Endodermal cell (in vitro differentiated cells): ENCODE data around the gene CFAP44. TPM values are rescaled to one million over a fixed set of nuclear protein-coding genes. Genes with fewer than 3 reads are reported as not detected.

Source experiments
- DNase-seq: peaks from one replicate; pipeline ENCODE4 v3.0.0-alpha.2; 2017
- H3K27ac ChIP-seq: 2 replicates; pipeline ENCODE4 v1.5.1; 2013; ENCODE audit warnings: mild to moderate bottlenecking, low read depth, low read length, moderate library complexity
- H3K27me3 ChIP-seq: 2 replicates; pipeline ENCODE4 v1.6.1; 2013; ENCODE audit warnings: mild to moderate bottlenecking, low read length, moderate library complexity; ENCODE audit not compliant: insufficient read depth, control insufficient read depth, poor library complexity, severe bottlenecking
- H3K36me3 ChIP-seq: 2 replicates; pipeline ENCODE4 v1.7.0; 2013; ENCODE audit warnings: mild to moderate bottlenecking, low read length, moderate library complexity; ENCODE audit not compliant: control insufficient read depth, insufficient read depth
- H3K4me1 ChIP-seq: one replicate; pipeline ENCODE4 v1.7.0; 2013; ENCODE audit warnings: low read length; ENCODE audit not compliant: control insufficient read depth, insufficient read depth
- H3K4me3 ChIP-seq: 2 replicates; pipeline ENCODE4 v1.5.1; 2013; ENCODE audit warnings: mild to moderate bottlenecking, low read length, moderate library complexity
- H3K9ac ChIP-seq: 2 replicates; pipeline ENCODE4 v1.6.1; 2013; ENCODE audit warnings: mild to moderate bottlenecking, low read length, moderate library complexity; ENCODE audit not compliant: poor library complexity, severe bottlenecking; ENCODE audit errors: extremely low read depth
- H3K9me3 ChIP-seq: 2 replicates; pipeline ENCODE4 v1.6.1; 2013; ENCODE audit warnings: mild to moderate bottlenecking, low read length, moderate library complexity; ENCODE audit not compliant: control insufficient read depth
- H3K27ac Mint-ChIP-seq: 2 replicates; pipeline ENCODE4 v1.8.0; 2020; ENCODE audit warnings: mixed read lengths
- H3K27me3 Mint-ChIP-seq: 2 replicates; pipeline ENCODE4 v1.8.0; 2021; ENCODE audit warnings: mild to moderate bottlenecking, mixed read lengths; ENCODE audit not compliant: insufficient read depth
- H3K36me3 Mint-ChIP-seq: 2 replicates; pipeline ENCODE4 v1.8.0; 2020; ENCODE audit warnings: low read depth, mixed read lengths
- H3K4me1 Mint-ChIP-seq: 2 replicates; pipeline ENCODE4 v1.8.0; 2020; ENCODE audit warnings: mixed read lengths
- H3K4me3 Mint-ChIP-seq: 2 replicates; pipeline ENCODE4 v1.8.0; 2020; ENCODE audit warnings: mild to moderate bottlenecking, moderate library complexity, mixed read lengths
- H3K9me3 Mint-ChIP-seq: 2 replicates; pipeline ENCODE4 v1.8.0; 2020; ENCODE audit warnings: mild to moderate bottlenecking, mixed read lengths
- CTCF ChIP-seq: fragments of 200-600 bp; sonication (generic); conservative IDR thresholded peaks from 2 replicates; pipeline ENCODE4 v1.5.0; 2021; ENCODE audit warnings: antibody characterized with exemption, mild to moderate bottlenecking
- WGBS, 2 experiments: methylation state at CpG; one replicate each; pipeline versions ENCODE4 v1.1.5 to v1.1.7; 2013; ENCODE audit warnings: missing lambda C conversion rate in 2 of 2, mixed read lengths in 1 of 2; ENCODE audit not compliant: insufficient coverage in 1 of 2, insufficient read length in 1 of 2; 5-methylcytosine and 5-hydroxymethylcytosine counted together
- total RNA-seq, 2 donors: library from RNA; stranded (reverse); fragmentation: NEBNext Ultra II Directional in 1 of 2; extraction: Animal tissue kit (Norgen Biotek cat#: 25700) in 1 of 2; gene quantifications; 2 replicates in 1 of 2; 3 replicates in 1 of 2; pipeline ENCODE4 v1.2.1, GENCODE V29; 2021

Gene CFAP44
- total RNA-seq, 2 donors from 2014 or later: 1.7 to 3.1 TPM

GRCh38 chr3:113436809-113437208 is 4.5 kb downstream of the CFAP44 start:
- Histone ChIP-seq H3K4me1 (no peaks in the 10 kb centered on the region), H3K27me3 (no peaks in the 10 kb centered on the region), H3K9ac (no peak overlapping the region), H3K27ac (no peak overlapping the region), H3K9me3 (no peaks in the 10 kb centered on the region), H3K36me3 (no peaks in the 10 kb centered on the region), H3K4me3 (no peak overlapping the region)
- no peak for DNase-seq
- Mint-ChIP-seq H3K36me3 (no peaks in the 10 kb centered on the region), H3K27me3 (no peaks in the 10 kb centered on the region), H3K4me3 (no peak overlapping the region), H3K27ac (no peak overlapping the region), H3K4me1 (no peaks in the 10 kb centered on the region), H3K9me3 (no peaks in the 10 kb centered on the region)
- TF ChIP-seq CTCF: no peak
- WGBS, 2 experiments: 89 to 91% methylated on average over 1 of the region's 1 CpG

GRCh38 chr3:113431811-113432210 is 9.5 kb downstream of the CFAP44 start:
- no peaks in the 10 kb centered on the region for H3K9me3 ChIP-seq
- H3K4me1 Mint-ChIP-seq: no peaks in the 10 kb centered on the region
- H3K4me3 ChIP-seq: no peak overlapping the region
- no peaks in the 10 kb centered on the region for H3K4me1 ChIP-seq
- H3K27ac Mint-ChIP-seq: no peak overlapping the region
- H3K9ac ChIP-seq: no peak overlapping the region
- 90% methylated on average over 2 of the region's 2 CpGs; no CpG with 5 or more reads in 1 of the 2 experiments for WGBS, 2 experiments
- TF ChIP-seq CTCF: no peak
- H3K36me3 Mint-ChIP-seq: no peaks in the 10 kb centered on the region
- no peak overlapping the region for H3K4me3 Mint-ChIP-seq
- no peaks in the 10 kb centered on the region for H3K27me3 Mint-ChIP-seq
- no peak overlapping the region for H3K27ac ChIP-seq
- DNase-seq: no peak
- peaks cover 2% of the 10 kb centered on the region for H3K36me3 ChIP-seq
- H3K27me3 ChIP-seq: no peaks in the 10 kb centered on the region
- no peaks in the 10 kb centered on the region for H3K9me3 Mint-ChIP-seq

- Histone ChIP-seq H3K9ac (no peak overlapping the region), H3K36me3 (peaks cover 6% of the 10 kb centered on the region), H3K4me1 (no peaks in the 10 kb centered on the region), H3K27me3 (no peaks in the 10 kb centered on the region), H3K9me3 (peaks cover 4% of the 10 kb centered on the region), H3K4me3 (no peak overlapping the region), H3K27ac (no peak overlapping the region)
- Mint-ChIP-seq H3K27ac (no peak overlapping the region), H3K4me1 (no peaks in the 10 kb centered on the region), H3K9me3 (no peaks in the 10 kb centered on the region), H3K36me3 (peaks cover 9% of the 10 kb centered on the region), H3K27me3 (no peaks in the 10 kb centered on the region), H3K4me3 (no peak overlapping the region)
- DNase-seq: no peak
- 95% methylated on average over 1 of the region's 1 CpG; no CpG with 5 or more reads in 1 of the 2 experiments for WGBS, 2 experiments
- no peak for TF ChIP-seq CTCF
Observed at GRCh38 chr3:113428581-113428980, 12.7 kb downstream of the CFAP44 start.
